ENCODE measurements around the gene SETBP1. TPM values are rescaled to one million over a fixed set of nuclear protein-coding genes. Genes with fewer than 3 reads are reported as not detected.

The SETBP1 gene
- total RNA-seq, 1 experiment from 2014 or later = 3.4 TPM

DNA sequence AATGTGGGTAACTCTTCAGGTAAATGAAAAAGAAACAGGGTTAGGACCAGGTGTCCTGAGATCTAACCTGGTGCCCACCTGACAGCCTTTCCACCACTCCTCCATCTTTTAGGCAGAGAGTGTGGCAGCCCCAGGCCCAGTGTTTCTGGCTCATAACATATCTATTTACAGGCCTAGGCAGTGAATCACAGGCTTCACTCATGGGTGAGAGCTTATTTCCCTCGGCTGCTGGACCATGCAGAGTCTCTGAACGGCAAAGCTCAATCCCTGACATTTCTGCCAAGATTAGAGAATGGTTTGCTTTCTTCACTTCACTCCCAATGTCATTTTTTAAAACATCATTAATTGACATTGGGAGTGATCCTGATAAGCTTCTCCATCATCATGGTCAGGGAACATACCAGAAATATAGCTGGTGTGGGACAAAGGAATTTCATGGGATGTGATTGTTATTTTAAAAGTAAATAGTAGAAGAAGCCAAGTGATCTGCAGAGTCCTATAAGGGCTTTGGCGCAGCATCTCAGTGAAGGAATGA, 323.9 kb downstream of the SETBP1 start:
- H3K9me3 ChIP-seq (ENCODE audit: low read length) = no peaks in the 10 kb centered on the region
- no peak overlapping the region for H2AFZ ChIP-seq (ENCODE audit: low read length)
- no peaks in the 10 kb centered on the region for H3K4me1 ChIP-seq (ENCODE audit: low read length)
- no peak overlapping the region for H3K4me2 ChIP-seq (ENCODE audit: low read depth, low read length, poor library complexity, severe bottlenecking)
- H3K36me3 ChIP-seq (ENCODE audit: insufficient read depth, low read length) = no peaks in the 10 kb centered on the region
- no peaks in the 10 kb centered on the region for H3K27me3 ChIP-seq (ENCODE audit: low read length)
- no peak overlapping the region for H3K9ac ChIP-seq (ENCODE audit: low read length)
- no peak overlapping the region for H3K27ac ChIP-seq (ENCODE audit: low read length)
- DNase-seq = no peak
- H3K79me2 ChIP-seq (ENCODE audit: low read length) = no peaks in the 10 kb centered on the region
- no peaks in the 10 kb centered on the region for H4K20me1 ChIP-seq (ENCODE audit: insufficient read depth, low read depth, low read length)
- H3K4me3 ChIP-seq (ENCODE audit: low read length) = no peak overlapping the region
- H3K9me2 ChIP-seq (replicated peaks; ENCODE audit: insufficient read depth, low read length) = no peaks in the 10 kb centered on the region

DNA sequence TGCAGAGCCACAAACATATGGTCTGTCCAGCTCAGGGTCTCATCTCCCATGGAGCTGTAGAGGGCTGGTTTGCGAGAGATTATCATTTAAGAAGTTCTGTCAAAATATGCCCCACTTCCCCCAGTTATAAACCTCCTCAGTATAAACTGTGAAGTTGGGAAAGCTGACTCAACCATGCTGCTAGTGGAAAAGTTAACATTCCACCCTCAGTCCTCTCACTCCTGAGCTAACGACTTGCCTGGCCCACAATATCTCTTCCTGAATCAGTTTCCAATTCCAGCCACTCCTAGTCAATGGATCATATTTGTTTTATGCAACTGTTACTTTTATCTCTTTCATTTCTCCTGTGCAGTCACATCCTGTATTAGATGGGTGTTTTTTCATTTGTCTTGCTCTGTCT, 326.2 kb downstream of the SETBP1 start:
- H3K36me3 ChIP-seq (ENCODE audit: insufficient read depth, low read length) = no peaks in the 10 kb centered on the region
- H3K27ac ChIP-seq (ENCODE audit: low read length) = no peak overlapping the region
- H3K9ac ChIP-seq (ENCODE audit: low read length) = no peak overlapping the region
- no peak for DNase-seq
- no peaks in the 10 kb centered on the region for H3K27me3 ChIP-seq (ENCODE audit: low read length)
- H2AFZ ChIP-seq (ENCODE audit: low read length) = no peak overlapping the region
- no peaks in the 10 kb centered on the region for H4K20me1 ChIP-seq (ENCODE audit: insufficient read depth, low read depth, low read length)
- no peak overlapping the region for H3K4me3 ChIP-seq (ENCODE audit: low read length)
- no peaks in the 10 kb centered on the region for H3K79me2 ChIP-seq (ENCODE audit: low read length)
- H3K4me2 ChIP-seq (ENCODE audit: low read depth, low read length, poor library complexity, severe bottlenecking) = no peak overlapping the region
- H3K9me2 ChIP-seq (replicated peaks; ENCODE audit: insufficient read depth, low read length) = no peaks in the 10 kb centered on the region
- no peaks in the 10 kb centered on the region for H3K9me3 ChIP-seq (ENCODE audit: low read length)
- no peaks in the 10 kb centered on the region for H3K4me1 ChIP-seq (ENCODE audit: low read length)

- Histone ChIP-seq H2AFZ (ENCODE audit: low read length) (no peak overlapping the region), H3K36me3 (ENCODE audit: insufficient read depth, low read length) (no peaks in the 10 kb centered on the region), H3K27me3 (ENCODE audit: low read length) (no peaks in the 10 kb centered on the region), H3K4me3 (ENCODE audit: low read length) (no peak overlapping the region), H3K9ac (ENCODE audit: low read length) (no peak overlapping the region), H3K79me2 (ENCODE audit: low read length) (no peaks in the 10 kb centered on the region), H3K9me2 (replicated peaks; ENCODE audit: insufficient read depth, low read length) (no peaks in the 10 kb centered on the region), H3K4me2 (ENCODE audit: low read depth, low read length, poor library complexity, severe bottlenecking) (no peak overlapping the region), H3K4me1 (ENCODE audit: low read length) (no peaks in the 10 kb centered on the region), H3K27ac (ENCODE audit: low read length) (no peak overlapping the region), H4K20me1 (ENCODE audit: insufficient read depth, low read depth, low read length) (no peaks in the 10 kb centered on the region), H3K9me3 (ENCODE audit: low read length) (no peaks in the 10 kb centered on the region)
- no peak for DNase-seq
Observed at GRCh38 chr18:45007531-45007930, 326.8 kb downstream of the SETBP1 start.

DNA sequence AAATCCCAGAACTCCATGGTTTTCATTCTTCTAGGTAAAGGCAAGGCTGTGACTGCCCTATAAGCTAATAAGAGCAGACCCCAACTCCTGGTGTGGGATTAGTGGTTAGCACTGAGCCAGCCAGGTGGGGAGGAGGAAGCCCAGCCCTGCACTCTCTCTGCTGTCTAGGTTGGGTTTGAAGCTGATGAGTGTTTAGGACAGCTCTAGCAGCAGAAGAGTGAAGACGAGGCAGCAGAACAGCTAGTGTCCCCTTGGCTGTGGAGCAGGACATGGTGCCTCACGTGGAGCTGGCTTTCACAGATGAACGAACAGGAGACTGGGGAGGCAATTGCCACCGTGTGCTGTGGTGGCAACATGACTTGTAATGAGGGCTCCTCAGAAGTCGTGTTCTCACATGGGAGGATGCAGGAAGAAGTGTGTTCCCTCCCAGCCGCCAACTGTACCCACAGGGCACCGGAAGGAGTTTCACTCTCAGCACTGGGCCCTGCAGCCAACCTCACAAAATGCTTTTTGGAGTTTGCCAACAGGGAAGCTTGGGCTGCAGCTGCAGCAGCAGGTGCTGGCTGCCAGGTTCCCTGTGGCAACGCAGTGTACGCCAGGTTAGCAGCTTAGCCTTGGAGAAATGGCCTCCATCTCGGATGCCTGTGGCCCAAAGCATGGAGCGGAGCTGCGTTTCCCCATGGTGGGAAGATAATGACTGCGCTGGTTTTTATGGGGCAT, 328.2 kb downstream of the SETBP1 start:
- Histone ChIP-seq H3K9ac (ENCODE audit: low read length) (no peak overlapping the region), H3K79me2 (ENCODE audit: low read length) (no peaks in the 10 kb centered on the region), H3K27ac (ENCODE audit: low read length) (no peak overlapping the region), H3K36me3 (ENCODE audit: insufficient read depth, low read length) (no peaks in the 10 kb centered on the region), H2AFZ (ENCODE audit: low read length) (no peak overlapping the region), H3K9me3 (ENCODE audit: low read length) (no peaks in the 10 kb centered on the region), H3K4me3 (ENCODE audit: low read length) (no peak overlapping the region), H3K4me2 (ENCODE audit: low read depth, low read length, poor library complexity, severe bottlenecking) (no peak overlapping the region), H3K9me2 (replicated peaks; ENCODE audit: insufficient read depth, low read length) (no peaks in the 10 kb centered on the region), H4K20me1 (ENCODE audit: insufficient read depth, low read depth, low read length) (no peaks in the 10 kb centered on the region), H3K27me3 (ENCODE audit: low read length) (no peaks in the 10 kb centered on the region), H3K4me1 (ENCODE audit: low read length) (no peaks in the 10 kb centered on the region)
- DNase-seq = no peak

- Histone ChIP-seq H3K79me2 (ENCODE audit: low read length) (no peaks in the 10 kb centered on the region), H3K27ac (ENCODE audit: low read length) (no peak overlapping the region), H3K4me2 (ENCODE audit: low read depth, low read length, poor library complexity, severe bottlenecking) (no peak overlapping the region), H3K27me3 (ENCODE audit: low read length) (no peaks in the 10 kb centered on the region), H3K9me3 (ENCODE audit: low read length) (no peaks in the 10 kb centered on the region), H3K9me2 (replicated peaks; ENCODE audit: insufficient read depth, low read length) (no peaks in the 10 kb centered on the region), H3K4me1 (ENCODE audit: low read length) (no peaks in the 10 kb centered on the region), H2AFZ (ENCODE audit: low read length) (no peak overlapping the region), H3K9ac (ENCODE audit: low read length) (no peak overlapping the region), H3K4me3 (ENCODE audit: low read length) (no peak overlapping the region), H4K20me1 (ENCODE audit: insufficient read depth, low read depth, low read length) (no peaks in the 10 kb centered on the region), H3K36me3 (ENCODE audit: insufficient read depth, low read length) (no peaks in the 10 kb centered on the region)
- DNase-seq = no peak
Observed at GRCh38 chr18:45009756-45010155, 329.1 kb downstream of the SETBP1 start.

DNA sequence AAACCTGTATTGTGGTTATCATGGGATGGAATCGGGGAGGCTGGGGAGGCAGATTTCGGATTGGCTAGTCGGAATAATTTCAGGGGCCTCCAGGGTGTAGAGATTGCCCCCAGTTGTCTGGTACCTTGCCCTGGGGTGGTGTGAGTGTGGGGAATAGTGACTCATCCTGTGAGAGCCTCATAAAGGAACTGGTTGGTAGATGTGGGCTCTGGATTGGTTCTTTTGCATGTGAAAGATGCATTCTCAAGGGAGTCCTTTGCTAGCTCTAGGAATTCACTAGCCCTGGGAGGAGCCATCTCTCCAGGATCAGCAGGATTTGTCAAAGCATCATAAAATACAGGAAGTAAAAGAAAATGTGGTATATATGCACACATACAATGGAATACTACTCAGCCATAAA, 331.6 kb downstream of the SETBP1 start:
- Histone ChIP-seq H3K9ac (ENCODE audit: low read length) (no peak overlapping the region), H3K4me3 (ENCODE audit: low read length) (no peak overlapping the region)

DNA sequence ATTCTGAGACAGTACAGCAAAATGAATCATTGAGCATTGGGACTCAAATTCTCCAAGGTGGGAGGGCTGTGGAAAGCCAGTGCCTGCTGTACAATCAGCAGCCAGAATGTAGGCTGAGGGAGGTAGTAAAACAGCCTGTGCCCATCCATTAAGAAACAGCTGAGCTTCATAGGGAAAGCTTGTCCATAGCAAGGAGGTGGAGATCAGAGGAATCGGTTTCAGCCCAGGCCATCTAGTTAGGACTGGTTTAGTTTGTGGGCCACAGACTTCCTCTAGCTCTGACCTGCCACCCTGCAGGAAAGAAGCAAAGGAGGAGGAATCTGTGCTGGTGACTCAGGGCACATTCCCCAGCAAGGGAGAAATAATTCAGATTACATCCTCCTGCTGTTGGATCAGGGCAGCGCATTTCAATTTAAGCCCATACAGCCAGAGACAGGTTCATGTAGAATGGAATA, 333.4 kb downstream of the SETBP1 start:
- Histone ChIP-seq H3K4me3 (ENCODE audit: low read length) (no peak overlapping the region), H3K9ac (ENCODE audit: low read length) (no peak overlapping the region), H2AFZ (ENCODE audit: low read length) (no peak overlapping the region), H3K9me3 (ENCODE audit: low read length) (no peaks in the 10 kb centered on the region), H3K36me3 (ENCODE audit: insufficient read depth, low read length) (no peaks in the 10 kb centered on the region), H3K4me1 (ENCODE audit: low read length) (no peaks in the 10 kb centered on the region), H3K4me2 (ENCODE audit: low read depth, low read length, poor library complexity, severe bottlenecking) (no peak overlapping the region), H4K20me1 (ENCODE audit: insufficient read depth, low read depth, low read length) (no peaks in the 10 kb centered on the region), H3K79me2 (ENCODE audit: low read length) (no peaks in the 10 kb centered on the region), H3K27me3 (ENCODE audit: low read length) (no peaks in the 10 kb centered on the region), H3K27ac (ENCODE audit: low read length) (no peak overlapping the region), H3K9me2 (replicated peaks; ENCODE audit: insufficient read depth, low read length) (no peaks in the 10 kb centered on the region)
- no peak for DNase-seq

More for the DNA sequence above, 331.6 kb downstream of the SETBP1 start:
- Histone ChIP-seq H3K4me1 (ENCODE audit: low read length) (no peaks in the 10 kb centered on the region), H3K79me2 (ENCODE audit: low read length) (no peaks in the 10 kb centered on the region), H3K4me2 (ENCODE audit: low read depth, low read length, poor library complexity, severe bottlenecking) (no peak overlapping the region), H3K36me3 (ENCODE audit: insufficient read depth, low read length) (no peaks in the 10 kb centered on the region), H4K20me1 (ENCODE audit: insufficient read depth, low read depth, low read length) (no peaks in the 10 kb centered on the region), H3K9me2 (replicated peaks; ENCODE audit: insufficient read depth, low read length) (no peaks in the 10 kb centered on the region), H3K9me3 (ENCODE audit: low read length) (no peaks in the 10 kb centered on the region), H2AFZ (ENCODE audit: low read length) (no peak overlapping the region), H3K27ac (ENCODE audit: low read length) (no peak overlapping the region), H3K27me3 (ENCODE audit: low read length) (no peaks in the 10 kb centered on the region)
- DNase-seq = no peak

GRCh38 chr18:45015788-45016128, 335.1 kb downstream of the SETBP1 start:
- no peaks in the 10 kb centered on the region for H3K36me3 ChIP-seq (ENCODE audit: insufficient read depth, low read length)
- H4K20me1 ChIP-seq (ENCODE audit: insufficient read depth, low read depth, low read length) = no peaks in the 10 kb centered on the region
- H3K4me3 ChIP-seq (ENCODE audit: low read length) = no peak overlapping the region
- H3K27ac ChIP-seq (ENCODE audit: low read length) = no peak overlapping the region
- H3K9me2 ChIP-seq (replicated peaks; ENCODE audit: insufficient read depth, low read length) = no peaks in the 10 kb centered on the region
- no peaks in the 10 kb centered on the region for H3K27me3 ChIP-seq (ENCODE audit: low read length)
- H3K9ac ChIP-seq (ENCODE audit: low read length) = no peak overlapping the region
- no peaks in the 10 kb centered on the region for H3K79me2 ChIP-seq (ENCODE audit: low read length)
- no peak overlapping the region for H2AFZ ChIP-seq (ENCODE audit: low read length)
- no peaks in the 10 kb centered on the region for H3K4me1 ChIP-seq (ENCODE audit: low read length)
- H3K4me2 ChIP-seq (ENCODE audit: low read depth, low read length, poor library complexity, severe bottlenecking) = no peak overlapping the region
- no peak for DNase-seq
- H3K9me3 ChIP-seq (ENCODE audit: low read length) = no peaks in the 10 kb centered on the region
